CD4-positive, alpha-beta T cell treated with Interleukin-15 for 4 hours (primary cell): ENCODE data around the gene IRF9.

Experiments
- DNase-seq: peaks from one replicate; pipeline ENCODE4 v3.0.0-alpha.2; 2020; ENCODE audit warnings: low spot score

IRF9 gene

DNA sequence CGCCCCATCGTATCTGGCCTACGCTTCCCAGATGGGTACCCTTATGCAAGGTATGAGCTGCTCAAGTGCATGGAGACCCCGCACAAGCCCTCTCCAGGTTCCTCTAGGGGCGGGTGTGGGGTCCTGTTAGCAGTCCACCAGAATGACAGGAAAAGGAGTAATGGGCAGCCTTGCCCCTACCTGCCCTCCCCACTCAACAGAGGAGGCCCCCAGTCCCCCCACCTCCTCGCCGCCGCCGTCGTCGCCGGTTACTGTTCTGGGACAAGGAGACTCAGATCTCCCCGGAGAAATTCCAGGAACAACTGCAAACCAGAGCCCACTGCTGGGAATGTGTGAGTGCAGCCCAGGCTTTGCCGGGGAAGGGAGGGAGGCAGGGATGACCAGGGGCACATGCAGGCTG, 16.8 kb downstream of the IRF9 start:
- DNase-seq, result no peak

DNA sequence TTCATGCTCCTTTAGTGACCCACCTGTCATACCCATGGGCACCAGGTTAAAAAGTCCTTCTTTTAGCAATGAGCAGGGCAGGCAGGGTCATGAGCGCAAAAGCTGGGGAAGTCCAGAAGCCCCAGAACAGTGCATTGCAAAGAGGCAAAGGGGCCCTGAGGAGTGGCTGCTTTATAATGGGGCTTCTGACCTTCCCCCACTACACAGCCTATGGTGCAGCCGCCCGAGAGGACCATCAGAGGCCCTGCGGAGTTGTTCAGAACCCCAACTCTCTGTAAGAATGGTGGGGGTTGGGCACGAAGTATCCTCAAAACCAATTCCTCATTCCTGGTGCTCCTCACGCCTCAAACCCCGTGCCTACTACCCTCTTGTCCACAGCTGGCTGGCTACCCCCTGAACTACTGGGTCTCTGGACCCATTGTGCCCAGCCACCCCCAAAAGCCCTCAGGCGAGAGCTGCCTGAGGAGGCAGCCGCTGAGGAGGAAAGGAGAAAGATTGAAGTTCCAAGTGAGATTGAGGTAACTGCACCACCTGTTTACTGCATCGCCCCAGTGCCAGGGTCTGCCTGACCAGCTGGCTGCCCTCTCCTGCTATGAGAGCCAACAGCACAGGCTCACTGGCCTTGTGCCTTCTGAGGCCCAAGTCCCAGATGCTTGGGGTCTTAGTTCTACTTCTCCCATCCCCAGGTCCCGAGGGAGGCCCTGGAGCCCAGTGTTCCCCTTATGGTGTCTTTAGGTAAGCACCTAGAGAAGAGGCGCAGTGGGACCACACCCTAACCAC, 17.5 kb downstream of the IRF9 start:
- DNase-seq, result no peak

DNA sequence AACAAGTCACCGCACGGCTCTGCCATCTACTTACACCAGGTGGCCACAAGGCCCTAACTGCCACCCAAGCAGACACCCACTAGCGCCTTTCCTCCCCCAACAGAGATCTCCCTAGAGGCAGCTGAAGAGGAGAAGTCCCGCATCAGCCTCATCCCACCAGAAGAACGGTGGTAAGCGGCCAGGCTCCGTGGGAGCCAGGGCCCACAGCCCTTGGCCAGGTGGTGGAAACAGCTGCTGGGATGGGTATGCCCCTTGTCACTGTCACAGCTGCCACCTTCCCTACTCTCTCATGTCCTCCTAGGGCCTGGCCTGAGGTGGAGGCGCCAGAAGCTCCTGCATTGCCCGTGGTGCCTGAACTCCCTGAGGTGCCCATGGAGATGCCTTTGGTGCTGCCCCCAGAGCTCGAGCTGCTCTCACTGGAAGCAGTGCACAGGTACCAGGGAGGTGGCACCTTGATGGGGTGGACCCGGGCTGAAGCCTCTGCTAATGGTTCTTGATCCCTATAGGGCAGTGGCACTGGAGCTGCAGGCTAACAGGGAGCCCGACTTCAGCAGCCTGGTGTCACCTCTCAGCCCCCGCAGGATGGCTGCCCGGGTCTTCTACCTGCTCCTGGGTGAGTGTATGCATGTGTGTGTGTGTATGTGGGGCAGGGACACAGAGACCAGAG, 18.4 kb downstream of the IRF9 start:
- DNase-seq, result no peak

DNA sequence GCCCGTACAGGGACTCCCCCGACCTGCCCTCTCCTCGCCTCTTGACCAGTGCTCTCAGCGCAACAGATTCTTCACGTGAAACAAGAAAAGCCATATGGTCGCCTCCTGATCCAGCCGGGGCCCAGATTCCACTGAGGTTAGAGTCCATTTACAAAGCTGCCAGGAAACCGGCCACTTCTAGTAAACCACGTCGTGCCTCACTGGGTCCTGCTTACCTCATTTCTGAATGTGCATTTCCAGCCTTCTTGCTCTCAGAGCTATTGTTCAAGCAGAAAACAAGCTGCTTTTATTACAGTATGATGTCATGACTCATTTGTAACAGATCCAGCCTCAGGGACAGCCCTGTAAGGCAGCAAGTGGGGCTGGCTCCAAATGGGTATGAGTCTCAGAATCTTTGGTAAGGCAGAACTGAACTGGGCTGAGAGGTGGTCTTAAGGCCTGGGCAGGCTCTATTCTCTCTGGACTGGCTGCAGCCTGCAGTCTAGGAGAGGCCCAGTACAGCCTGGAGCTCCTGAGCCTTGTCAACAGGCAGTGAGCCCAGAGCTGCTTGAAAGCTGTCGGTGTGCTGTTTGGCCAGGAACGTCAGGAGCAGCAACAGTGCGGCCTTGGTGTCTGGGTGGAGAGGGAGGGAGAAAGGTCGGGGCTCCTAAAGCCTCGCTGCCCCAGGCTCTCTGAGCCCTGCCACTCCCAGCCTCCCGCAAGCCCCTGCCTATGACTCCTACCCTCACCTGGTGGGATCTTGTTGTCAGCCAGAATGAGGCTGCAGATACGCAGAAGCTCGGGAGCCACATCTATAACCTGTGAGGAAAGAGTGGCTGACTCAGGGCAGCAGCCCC, 19.1 kb downstream of the IRF9 start:
- DNase-seq, result no peak

DNA sequence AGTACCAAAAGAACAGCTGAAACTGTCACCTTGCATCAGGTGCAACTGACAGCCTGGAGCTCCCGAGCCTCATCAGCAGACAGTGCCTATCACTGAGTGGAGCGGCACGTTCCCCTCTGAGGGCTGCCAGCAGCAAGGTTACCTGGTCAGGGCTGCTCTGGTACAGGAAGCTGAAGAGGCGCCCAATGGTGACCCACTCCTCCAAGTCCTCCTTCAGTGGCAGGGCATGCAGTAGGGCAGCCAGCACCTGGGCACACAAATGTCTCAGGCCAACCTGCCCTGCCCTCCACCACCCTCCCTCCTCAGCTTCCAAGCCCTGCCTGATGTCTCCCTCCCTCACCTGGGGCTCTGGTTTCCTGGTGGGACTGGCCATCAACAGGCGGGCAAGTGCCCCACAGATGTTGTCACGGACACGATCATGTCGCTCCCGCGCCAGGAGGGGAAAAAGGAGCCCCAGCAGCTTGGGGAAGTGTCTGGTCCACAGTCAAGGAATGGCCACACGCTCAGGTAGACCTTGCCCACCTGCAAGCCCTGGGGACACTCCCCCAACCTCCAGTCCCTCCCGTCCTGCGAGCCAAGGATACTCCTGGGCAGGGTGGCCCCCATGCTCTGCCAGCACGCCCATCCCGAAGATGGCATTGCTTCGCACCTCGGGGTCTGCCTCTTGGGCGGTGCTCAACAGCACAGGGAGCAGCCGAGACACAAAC, 20.5 kb downstream of the IRF9 start:
- no peak for DNase-seq

DNA sequence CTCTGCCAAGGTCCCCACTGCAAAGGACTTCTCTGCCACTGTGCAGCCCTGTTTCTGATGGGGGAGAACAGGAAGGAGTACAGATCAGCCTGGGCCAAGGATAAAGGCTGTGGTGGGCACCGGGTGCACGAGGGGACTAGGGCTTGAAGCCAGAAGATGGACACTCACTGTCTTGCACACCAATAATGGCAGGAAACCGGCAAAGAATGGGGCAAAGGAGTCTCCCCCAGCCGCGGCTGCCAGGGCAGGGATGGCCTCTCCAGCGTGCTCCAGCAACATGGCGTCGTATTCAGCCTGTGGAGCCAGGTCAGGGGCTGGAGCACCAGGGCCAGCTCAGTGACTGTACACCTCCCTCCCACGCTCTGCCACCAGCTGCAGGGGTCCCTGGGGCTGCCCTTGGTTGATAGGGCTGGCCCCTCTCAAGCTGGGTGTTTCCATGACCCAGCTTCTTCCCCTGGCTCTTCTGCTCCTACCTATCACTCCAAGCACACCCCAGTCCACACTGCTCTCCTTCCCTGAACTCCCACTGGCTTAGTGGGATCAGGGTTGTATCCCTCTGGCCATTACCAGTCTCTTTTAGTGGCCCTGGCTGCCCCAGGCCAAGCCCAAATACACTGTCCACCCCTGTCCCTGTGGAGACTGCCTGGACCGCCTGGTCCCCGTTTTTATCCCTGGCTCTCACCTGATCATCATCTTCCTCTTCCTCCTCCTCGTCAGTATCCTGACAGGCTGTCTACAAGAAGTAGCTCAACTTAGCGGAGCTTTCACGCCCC, 21.2 kb downstream of the IRF9 start:
- DNase-seq, result no peak

DNA sequence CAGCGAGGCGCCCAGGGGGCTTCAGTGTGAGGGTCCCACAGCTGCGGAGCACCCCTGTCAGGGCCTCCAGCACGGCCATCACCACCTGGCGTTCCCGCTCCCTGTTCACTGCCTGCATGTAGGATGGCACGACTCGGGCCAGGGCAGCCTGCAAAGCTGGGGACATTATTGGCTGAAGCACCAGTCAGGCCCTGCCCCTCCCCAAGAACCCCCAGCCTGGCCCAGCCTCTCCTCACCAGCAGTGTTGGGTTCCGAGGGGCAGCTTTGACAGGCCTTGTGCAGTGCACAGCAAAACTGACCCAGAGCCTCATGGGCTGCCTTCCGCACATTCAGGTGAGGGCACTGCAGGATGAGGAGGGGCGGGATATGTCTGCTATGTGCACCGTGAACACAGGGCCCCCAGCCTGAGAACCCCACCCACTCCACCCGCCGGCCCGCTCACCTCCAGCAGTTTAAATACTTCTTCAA, 22.0 kb downstream of the IRF9 start:
- DNase-seq, result no peak

DNA sequence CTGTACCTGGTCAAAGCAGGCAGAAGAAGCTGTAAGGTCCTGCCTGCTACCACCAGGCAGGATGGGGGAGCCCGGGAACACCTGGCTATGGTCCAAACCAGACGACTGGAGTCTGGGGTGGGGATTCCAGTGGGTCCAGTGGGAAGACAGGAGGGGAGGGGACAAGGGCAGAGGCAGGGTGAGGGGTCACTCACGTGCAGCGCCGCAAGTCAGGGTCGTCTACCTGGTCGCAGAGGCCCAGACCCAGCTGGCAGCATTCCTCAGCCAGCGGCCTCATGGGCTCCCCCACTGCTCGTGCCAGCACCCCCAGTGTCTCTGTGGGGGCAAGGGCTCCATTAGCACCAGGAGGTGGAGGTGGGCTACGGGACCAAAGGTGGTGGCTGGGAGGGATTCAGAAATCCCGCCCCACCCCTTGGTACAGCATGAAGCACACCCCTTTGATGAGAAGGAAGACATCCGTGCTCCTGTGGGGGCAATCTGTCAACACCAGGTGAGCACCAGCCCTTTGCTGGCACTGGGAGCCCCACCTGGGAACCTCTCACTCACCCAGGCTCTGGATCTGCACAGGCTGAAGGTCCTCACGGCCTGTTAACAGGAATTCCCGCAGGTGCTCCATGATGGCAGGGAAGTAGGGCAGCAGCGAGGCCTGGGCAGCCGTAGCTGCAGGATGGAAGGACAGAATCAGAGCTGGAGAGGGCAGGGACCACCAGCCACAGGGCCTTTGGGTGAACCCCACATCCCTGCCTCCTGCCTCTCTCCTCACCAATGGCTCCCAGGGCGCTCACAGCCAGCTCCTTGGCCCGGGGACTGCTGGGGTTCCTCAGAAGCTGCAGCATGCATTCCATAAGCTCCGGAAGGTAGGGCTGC, 23.3 kb downstream of the IRF9 start:
- no peak for DNase-seq

DNA sequence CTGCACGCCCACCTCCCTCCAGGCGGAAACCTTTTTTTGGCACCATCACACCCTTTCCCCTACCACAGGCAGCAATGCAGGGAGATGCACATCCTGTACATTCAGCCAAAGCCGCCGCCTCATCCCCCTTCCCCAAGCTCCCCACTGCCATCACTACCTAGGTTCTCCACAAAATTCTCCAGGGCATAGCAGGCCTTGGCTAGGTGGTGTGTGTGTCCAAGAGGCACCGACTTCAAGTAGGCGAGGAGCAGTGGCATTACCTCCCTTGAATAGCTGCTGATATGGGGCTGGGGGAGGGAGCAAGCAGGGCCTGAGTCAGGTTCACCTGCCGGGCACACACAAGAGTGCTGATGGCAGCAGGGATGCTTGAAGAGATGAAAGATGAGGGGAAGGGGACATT, 24.0 kb downstream of the IRF9 start:
- DNase-seq, result no peak

DNA sequence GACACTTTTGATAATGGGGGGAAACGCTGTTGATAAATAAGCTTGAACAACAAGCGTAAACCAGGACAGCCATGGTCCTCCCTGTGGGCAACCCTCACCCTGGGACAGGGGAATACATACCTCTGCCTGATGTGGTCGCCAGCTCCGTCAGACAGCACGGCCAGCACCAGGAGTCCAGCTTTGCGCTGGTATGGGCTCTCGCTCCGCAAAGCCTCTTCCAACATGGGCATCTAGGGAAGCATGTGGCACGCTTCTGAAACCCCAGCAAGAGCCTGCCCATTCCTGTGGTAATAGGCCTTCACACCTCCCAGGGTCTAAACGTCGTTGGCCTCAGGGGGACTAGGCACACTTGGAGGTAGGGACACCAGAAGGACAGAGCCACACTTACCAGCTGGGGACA, 24.7 kb downstream of the IRF9 start:
- DNase-seq, result no peak

DNA sequence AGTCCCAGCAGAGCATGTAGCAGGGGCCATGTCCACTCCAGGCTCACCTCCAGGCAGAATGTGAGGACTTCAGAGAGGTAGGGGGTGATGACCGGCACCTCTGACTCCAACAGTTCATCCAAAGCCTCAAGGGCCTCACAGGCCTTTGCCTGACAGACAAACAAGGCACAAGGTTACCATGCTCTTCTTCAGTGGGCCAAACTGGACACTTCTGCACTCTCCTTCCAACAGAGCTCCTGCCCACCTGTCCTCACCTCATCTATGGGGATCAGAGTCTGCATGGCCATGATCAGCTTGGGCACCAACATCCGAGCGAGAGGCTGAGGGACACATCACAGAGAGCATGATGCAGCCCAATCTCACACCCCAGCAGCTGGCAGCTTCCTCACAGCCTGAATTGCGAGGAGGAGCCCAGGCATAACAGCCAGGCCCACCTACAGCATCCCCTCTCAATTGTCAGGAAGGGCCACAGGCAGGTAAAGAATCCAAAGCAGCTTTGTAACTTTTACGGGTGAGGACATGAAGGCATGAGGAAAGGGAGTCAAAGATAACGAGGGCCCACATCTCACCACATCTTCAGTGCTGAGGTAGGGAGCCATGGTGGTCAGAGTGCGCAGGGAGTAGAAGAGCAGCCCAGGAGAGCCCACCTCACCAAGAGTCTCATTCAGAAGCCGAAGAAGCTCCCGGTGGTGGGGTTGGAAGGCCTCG, 25.9 kb downstream of the IRF9 start:
- DNase-seq, result no peak

DNA sequence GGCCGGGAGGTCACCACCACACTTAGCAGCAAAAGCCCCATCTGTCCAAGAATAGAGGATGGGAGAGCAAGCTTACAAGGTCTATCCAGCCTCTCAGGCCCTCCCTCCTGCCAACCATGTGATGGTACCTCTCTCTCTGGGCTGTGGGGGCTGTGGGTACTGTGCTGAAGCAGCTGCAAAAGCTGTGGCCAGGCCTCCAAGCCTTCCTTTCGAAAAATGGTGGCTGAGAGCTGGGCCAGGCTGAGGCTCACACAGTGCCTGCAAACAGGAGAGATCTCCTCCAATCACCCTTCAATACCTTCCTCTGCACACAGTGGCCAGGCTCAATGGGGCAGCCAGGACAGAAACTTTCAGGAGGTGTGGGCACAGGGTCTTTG, 26.5 kb downstream of the IRF9 start:
- no peak for DNase-seq

DNA sequence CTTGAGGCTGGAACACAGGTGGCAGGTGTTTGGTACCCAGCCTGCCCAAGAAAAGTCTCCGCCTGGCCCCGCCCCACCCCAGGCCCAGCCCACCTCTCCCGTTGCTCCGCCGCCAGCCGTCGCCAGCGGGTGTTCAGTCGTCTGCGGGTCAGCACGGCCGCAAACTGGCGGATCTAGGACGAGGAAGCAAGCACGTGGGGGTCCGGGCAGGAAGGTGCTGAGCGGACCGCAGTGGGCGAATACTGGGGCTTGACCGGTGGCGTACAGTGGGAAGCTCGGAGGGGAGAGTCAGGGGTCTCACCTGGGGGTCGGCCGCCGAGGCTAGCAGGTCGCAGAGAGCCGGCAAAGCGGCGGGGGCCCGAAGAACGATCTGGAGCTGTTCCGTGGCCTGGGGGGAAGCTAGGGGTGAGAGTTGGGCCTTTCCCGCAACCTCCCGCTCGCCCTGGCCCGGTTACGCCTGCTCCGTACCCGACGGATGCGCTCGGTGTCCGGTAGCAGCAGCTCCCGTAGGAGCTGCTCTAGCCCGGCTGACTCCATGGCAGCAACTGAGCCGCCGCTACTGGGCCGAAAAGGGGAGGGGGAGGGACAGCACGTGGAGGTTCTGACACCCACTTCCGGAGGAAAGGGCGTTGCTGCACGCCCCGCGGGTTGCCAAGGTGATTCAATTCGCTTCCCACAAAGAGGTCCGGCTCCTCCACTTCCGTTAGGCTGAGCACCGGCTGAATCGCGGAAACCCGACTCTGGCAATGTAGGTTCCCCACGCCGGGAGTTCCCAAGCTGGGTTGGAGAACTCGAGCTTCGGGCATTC, 27.4 kb downstream of the IRF9 start, which contains the start of gene IPO4:
Gene IPO4 (minus strand): TSS at position 566 of the 808 bp plus-strand sequence. CDS start 29 bp downstream, at position 537.
- DNase-seq, result peak; percentile 97

DNA sequence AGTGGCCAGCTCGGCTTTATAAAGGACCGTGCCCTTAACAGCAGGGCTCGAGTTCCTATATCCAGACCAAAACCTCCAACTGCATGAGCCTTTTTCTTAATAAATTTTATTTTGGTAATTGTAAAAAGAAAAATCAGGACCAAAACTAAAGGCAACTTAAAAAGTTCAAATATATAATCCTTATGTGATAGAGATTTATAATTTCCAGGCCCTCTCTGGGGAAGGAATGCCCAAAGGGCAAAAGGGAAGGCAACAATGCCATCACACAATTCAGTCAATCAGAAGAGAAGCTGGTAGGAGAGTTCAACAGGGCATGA, 28.0 kb downstream of the IRF9 start:
- no peak for DNase-seq

DNA sequence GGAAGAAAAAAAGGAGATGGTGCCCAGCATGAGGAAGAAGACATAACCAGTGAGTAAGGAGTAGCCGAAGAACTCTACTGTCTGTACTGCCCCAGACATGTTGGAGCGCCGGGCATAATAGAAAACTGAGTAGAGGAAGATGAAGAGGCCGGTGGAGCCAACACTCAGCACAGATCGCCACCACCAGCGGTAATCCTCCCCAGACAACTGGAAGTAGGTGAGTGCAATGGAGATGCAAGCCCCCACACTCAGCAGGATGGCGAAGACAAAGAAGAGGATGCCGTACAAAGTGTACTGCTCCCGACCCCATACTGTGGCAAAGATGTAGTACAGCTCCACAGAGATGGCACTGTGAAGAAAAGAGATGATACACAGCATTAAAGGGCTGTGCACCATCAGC, 28.4 kb downstream of the IRF9 start:
- DNase-seq, result no peak

DNA sequence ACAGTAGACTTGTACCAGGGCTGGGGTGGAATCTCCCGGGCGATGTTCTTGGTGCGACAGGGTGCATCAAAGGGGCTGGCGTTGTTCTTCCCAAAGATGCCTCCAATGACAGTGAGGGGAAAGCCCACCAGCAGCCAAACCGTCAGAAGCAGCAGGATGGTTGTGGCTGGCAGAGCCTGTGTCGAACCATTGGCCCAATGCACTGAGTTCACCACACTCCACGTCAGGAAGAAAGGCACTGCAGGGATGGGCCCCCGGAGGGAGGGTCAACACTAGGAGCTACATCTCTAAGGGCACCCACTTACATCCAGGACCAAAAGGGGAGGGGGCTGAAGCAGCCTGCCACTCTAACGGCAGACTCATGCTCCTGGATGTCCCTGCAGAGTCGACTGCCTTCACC, 29.4 kb downstream of the IRF9 start:
- no peak for DNase-seq

DNA sequence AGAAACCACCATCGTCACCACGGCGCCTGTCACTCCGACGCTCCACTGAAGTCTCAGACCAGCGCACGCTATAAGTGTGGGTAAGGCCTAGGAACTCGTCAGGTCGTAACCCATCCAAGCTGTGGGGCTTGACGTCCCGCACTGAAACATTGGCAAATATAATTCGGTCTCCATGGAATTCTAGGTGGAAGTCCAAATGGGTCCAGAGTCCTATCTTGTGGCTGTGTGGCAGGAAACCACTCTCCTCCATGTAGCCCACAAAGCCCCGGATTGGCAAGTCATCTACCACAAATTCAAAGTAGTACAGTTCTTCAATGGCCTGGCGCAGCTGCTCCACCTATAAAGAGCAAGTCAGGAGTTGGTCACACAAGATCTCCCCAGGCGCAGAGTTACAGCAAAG, 31.9 kb downstream of the IRF9 start:
- DNase-seq, result no peak

DNA sequence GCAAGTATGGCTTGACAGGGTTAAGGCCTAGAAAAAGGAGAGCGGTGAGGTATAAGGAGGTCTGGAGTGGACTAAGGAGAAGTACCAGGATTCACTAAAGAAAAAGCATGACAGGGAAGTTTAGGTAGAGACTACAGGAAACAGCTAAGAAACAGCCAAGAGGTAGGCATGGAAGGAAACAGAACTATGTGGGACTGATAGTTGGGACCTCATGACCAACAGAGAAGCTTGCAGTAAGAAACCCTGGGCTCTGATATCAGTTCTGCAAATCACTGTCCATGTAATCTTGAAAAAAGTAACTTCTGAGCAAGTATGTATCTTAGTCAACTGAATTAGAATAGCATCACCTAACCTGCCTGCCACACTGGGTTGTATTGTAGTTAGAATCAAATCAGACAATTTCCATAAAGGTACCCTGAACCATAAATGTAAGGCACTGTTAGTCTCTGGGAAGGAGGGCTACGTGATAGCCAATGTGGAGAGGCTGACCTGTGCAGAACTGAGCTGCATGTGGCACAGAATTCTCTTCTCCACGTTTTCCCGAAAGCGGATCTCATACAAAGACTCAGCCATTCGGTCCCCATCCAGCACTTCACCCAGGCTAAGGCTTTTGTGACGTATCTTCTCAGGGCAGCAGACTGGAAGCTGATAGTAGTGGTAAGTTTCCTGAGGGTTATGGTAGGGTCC, 33.3 kb downstream of the IRF9 start:
- DNase-seq, result no peak

DNA sequence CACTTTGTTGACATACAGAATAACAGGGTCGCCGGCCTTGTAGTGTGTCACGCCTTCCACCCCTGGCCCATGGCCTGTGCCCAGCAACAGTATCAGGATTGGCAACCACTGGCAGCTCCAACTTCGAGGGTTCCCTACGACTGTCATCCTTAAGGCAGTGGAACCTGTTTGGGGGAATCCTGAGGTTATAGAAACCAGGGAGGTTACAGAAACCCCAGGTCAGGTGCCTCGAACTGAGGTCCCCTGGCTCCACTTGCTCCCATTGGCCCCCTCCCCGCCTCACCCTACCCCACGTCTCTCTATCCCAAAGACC, 33.8 kb downstream of the IRF9 start:
- DNase-seq, result no peak
